ENCODE measurements around the gene EDN1. TPM values are rescaled to one million over a fixed set of nuclear protein-coding genes. Genes with fewer than 3 reads are reported as not detected.

The EDN1 gene
- total and polyA plus RNA-seq, 2 of the 4 experiments (the other 2 are of a cell fraction), result 5.6 to 9.0 TPM

- Histone ChIP-seq H3K4me1 (ENCODE audit: control insufficient read depth, insufficient read depth, low read length) (no peaks in the 10 kb centered on the region; the same call in none of the 2 replicates), H4K8ac (ENCODE audit: low read depth in 2 of 2, low read length in 2 of 2) (no peak overlapping the region), H3K14ac (replicated peaks; ENCODE audit: low read depth, low read length) (no peak overlapping the region), H3K27ac (ENCODE audit: insufficient read depth, low read length) (no peak overlapping the region), H4K20me1 (ENCODE audit: insufficient read depth, low read length) (no peaks in the 10 kb centered on the region), H3K4me3 (ENCODE audit: insufficient read depth, low read depth, low read length) (no peak overlapping the region), H3K4ac (ENCODE audit: low read depth, low read length) (no peak overlapping the region), H2AK5ac (ENCODE audit: low read depth, low read length) (no peak overlapping the region), H3K56ac (ENCODE audit: extremely low read depth, insufficient read depth, low read length) (no peak overlapping the region), H3K79me1 (ENCODE audit: low read depth in 1 of 2, low read length in 2 of 2) (no peaks in the 10 kb centered on the region), H2BK20ac (ENCODE audit: low read depth, low read length) (no peak overlapping the region), H3K4me2 (ENCODE audit: low read depth, low read length) (no peak overlapping the region), H2AFZ (replicated peaks; ENCODE audit: low read length, poor library complexity) (no peak overlapping the region), H2BK5ac (ENCODE audit: low read depth, low read length, poor library complexity, severe bottlenecking) (no peak overlapping the region), H3K9me1 (ENCODE audit: insufficient read depth, low read length) (no peaks in the 10 kb centered on the region), H3K9me3 (ENCODE audit: control insufficient read depth, insufficient read depth, low read length) (no peaks in the 10 kb centered on the region), H3K36me3 (ENCODE audit: control insufficient read depth, insufficient read depth, low read length) (no peaks in the 10 kb centered on the region), H4K91ac (ENCODE audit: insufficient read depth, low read depth, low read length) (no peak overlapping the region), H4K5ac (ENCODE audit: low read depth, low read length) (no peak overlapping the region), H3K23ac (ENCODE audit: low read depth, low read length) (no peak overlapping the region), H2BK15ac (ENCODE audit: low read depth, low read length) (no peak overlapping the region), H2AK9ac (replicated peaks; ENCODE audit: low read depth, low read length, poor library complexity) (no peak overlapping the region), H2BK120ac (ENCODE audit: low read depth, low read length) (no peak overlapping the region), H3K9ac (ENCODE audit: low read depth, low read length) (no peak overlapping the region), H3K27me3 (ENCODE audit: control insufficient read depth, insufficient read depth, low read length) (no peaks in the 10 kb centered on the region), H3K18ac (ENCODE audit: low read depth, low read length) (no peak overlapping the region)
- dilution Hi-C loops (cut with HindIII; ENCODE audit: low sequenced_read_pairs, unreplicated experiment) (no loop called here), in situ Hi-C loops (cut with MboI; ENCODE audit: low sequenced_read_pairs) (no loop called here), intact Hi-C loops (cut with micrococcal nuclease) (no loop called here)
- no CpG with 5 or more reads among the region's 1 CpG for WGBS, 2 experiments (ENCODE audit: extremely low coverage in 2 of 2, insufficient read length in 1 of 2)
- TF ChIP-seq NFE2L2 (IDR thresholded peaks at IDR 0.05; ENCODE audit: low read depth, low read length) (no peak), BHLHE40 (IDR thresholded peaks at IDR 0.05; ENCODE audit: low read depth, low read length) (no peak), RFX5 (IDR thresholded peaks at IDR 0.05; ENCODE audit: low read depth, low read length) (no peak), RCOR1 (IDR thresholded peaks at IDR 0.05; ENCODE audit: insufficient replicate concordance, low read length) (no peak), CEBPB (IDR thresholded peaks at IDR 0.05; ENCODE audit: low read depth, low read length) (no peak), MAFK (IDR thresholded peaks at IDR 0.05; ENCODE audit: low read depth, low read length) (no peak), MAZ (IDR thresholded peaks at IDR 0.05; ENCODE audit: borderline replicate concordance, low read depth, low read length) (no peak), CHD1 (IDR thresholded peaks at IDR 0.05; ENCODE audit: low read depth, low read length) (no peak), SMC3 (IDR thresholded peaks at IDR 0.05; ENCODE audit: low read depth, low read length) (no peak), MXI1 (IDR thresholded peaks at IDR 0.05; ENCODE audit: borderline replicate concordance, low read depth, low read length) (no peak), POLR2A (IDR thresholded peaks at IDR 0.05; ENCODE audit: low read depth, low read length) (no peak), ELK1 (IDR thresholded peaks at IDR 0.05; ENCODE audit: borderline replicate concordance, low read depth, low read length) (no peak), CTCF (conservative IDR thresholded peaks at IDR 0.05; ENCODE audit: low read depth, low read length) (no peak), USF2 (IDR thresholded peaks at IDR 0.05; ENCODE audit: low read depth, low read length) (no peak), RAD21 (IDR thresholded peaks at IDR 0.05; ENCODE audit: low read length) (no peak), FOS (IDR thresholded peaks at IDR 0.05; ENCODE audit: low read depth, low read length) (no peak)
- no peak for DNase-seq
- CTCF ChIA-PET, result no interaction called here
- BruUV-seq (replicated peaks), result no TSS peak
- ATAC-seq (ENCODE audit: low read depth), result no peak
- POLR2A ChIA-PET (ENCODE audit: unreplicated experiment), result no interaction called here
Measured at GRCh38 chr6:12333128-12333527, 43.0 kb downstream of the EDN1 start.

Data from IMR-90 (cell line).